Gastroesophageal sphincter (tissue), 3 donors: ENCODE data around the gene TRAT1.

Experiments used
- POLR2A ChIP-seq, 2 donors: fragments of 450-650 bp; IDR thresholded peaks; one replicate each; pipeline ENCODE4 v1.6.1; 2017; ENCODE audit warnings: antibody characterized with exemption in 2 of 2, mild to moderate bottlenecking in 2 of 2, moderate library complexity in 1 of 2
- TF ChIP-seq, protein P1 (sequence below), 4 experiments: fragments of 200-600 bp in 2 of 4; fragments of 450-650 bp in 2 of 4; sonication (generic) in 1 of 4; IDR thresholded peaks; one replicate each; pipeline ENCODE4 v1.5.1; 2017 to 2019; ENCODE audit warnings: antibody characterized with exemption in 4 of 4, mild to moderate bottlenecking in 2 of 4, moderate library complexity in 2 of 4

DNA sequence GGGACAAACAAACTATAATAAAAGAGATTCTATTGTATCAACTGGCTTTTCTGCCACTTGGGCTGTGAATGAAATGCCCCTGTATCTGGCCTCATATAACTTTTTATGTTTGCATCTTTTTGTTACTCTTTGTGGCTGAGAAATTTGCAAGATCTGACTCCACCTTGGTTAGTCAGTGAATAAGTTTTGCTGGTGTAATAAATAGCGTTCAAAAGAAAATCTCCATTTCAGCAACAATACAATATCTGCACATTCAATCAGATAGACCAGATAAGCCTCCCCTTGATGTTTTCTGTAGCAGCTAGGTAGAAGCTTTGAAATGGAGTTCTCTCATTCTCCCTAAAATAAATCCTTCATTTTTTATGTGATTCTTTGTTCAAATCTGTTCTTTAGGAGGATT lies 12.0 kb downstream of the TRAT1 start:
- no peak for TF ChIP-seq POLR2A (IDR thresholded peaks at IDR 0.05)
- TF ChIP-seq, protein P1, sequence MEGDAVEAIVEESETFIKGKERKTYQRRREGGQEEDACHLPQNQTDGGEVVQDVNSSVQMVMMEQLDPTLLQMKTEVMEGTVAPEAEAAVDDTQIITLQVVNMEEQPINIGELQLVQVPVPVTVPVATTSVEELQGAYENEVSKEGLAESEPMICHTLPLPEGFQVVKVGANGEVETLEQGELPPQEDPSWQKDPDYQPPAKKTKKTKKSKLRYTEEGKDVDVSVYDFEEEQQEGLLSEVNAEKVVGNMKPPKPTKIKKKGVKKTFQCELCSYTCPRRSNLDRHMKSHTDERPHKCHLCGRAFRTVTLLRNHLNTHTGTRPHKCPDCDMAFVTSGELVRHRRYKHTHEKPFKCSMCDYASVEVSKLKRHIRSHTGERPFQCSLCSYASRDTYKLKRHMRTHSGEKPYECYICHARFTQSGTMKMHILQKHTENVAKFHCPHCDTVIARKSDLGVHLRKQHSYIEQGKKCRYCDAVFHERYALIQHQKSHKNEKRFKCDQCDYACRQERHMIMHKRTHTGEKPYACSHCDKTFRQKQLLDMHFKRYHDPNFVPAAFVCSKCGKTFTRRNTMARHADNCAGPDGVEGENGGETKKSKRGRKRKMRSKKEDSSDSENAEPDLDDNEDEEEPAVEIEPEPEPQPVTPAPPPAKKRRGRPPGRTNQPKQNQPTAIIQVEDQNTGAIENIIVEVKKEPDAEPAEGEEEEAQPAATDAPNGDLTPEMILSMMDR (IDR thresholded peaks at IDR 0.05) = no peak
